HL-60 (cell line): Measurements from ENCODE around the gene PIGN.

Experiments used
- POLR2AphosphoS5 ChIP-seq: IDR thresholded peaks from 2 replicates; pipeline ENCODE4 v1.6.1; 2012; ENCODE audit warnings: low read depth
- SPI1 ChIP-seq: IDR thresholded peaks from 2 replicates; pipeline ENCODE4 v1.6.1; 2012; ENCODE audit warnings: low read depth, mild to moderate bottlenecking, borderline replicate concordance
- TF ChIP-seq, protein P1 (sequence below): IDR thresholded peaks from one replicate; pipeline ENCODE4 v1.5.1; 2011; ENCODE audit warnings: low read length, control low read depth, inconsistent platforms; ENCODE audit not compliant: insufficient read depth

DNA sequence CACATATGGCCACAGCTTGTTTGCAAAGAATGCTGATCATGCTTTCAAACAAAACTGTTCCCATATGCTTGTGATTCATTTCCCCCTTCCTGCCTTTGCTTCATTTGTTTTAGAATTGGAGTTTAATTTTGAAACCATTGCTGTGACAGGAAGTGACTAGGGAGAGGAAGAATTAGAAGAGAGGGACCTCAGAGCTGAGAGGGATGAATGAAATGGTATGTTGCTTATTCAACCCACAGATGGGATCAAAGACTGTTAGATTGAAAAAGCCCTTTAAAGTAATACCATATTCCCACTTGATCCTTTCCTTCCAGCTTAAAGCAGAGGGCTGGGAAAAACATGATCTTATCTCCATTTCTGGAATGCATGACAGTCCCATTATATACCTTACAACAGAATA is 187.9 kb downstream of the PIGN start:
- no peak for TF ChIP-seq POLR2AphosphoS5
- TF ChIP-seq, protein P1, sequence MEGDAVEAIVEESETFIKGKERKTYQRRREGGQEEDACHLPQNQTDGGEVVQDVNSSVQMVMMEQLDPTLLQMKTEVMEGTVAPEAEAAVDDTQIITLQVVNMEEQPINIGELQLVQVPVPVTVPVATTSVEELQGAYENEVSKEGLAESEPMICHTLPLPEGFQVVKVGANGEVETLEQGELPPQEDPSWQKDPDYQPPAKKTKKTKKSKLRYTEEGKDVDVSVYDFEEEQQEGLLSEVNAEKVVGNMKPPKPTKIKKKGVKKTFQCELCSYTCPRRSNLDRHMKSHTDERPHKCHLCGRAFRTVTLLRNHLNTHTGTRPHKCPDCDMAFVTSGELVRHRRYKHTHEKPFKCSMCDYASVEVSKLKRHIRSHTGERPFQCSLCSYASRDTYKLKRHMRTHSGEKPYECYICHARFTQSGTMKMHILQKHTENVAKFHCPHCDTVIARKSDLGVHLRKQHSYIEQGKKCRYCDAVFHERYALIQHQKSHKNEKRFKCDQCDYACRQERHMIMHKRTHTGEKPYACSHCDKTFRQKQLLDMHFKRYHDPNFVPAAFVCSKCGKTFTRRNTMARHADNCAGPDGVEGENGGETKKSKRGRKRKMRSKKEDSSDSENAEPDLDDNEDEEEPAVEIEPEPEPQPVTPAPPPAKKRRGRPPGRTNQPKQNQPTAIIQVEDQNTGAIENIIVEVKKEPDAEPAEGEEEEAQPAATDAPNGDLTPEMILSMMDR: no peak
- TF ChIP-seq SPI1: peak; percentile 6; the same call in 1 of the 2 replicates
